Raji (cell line): ENCODE data around the gene HS6ST2.

Experiments
- POLR2A ChIP-seq: IDR thresholded peaks from 2 replicates; pipeline ENCODE4 v1.6.1; 2011; ENCODE audit warnings: low read depth, low read length, control low read depth; ENCODE audit not compliant: insufficient read depth

Gene HS6ST2

GRCh38 chrX:132651421-132652086, 306.9 kb downstream of the HS6ST2 start:
- no peak for TF ChIP-seq POLR2A

- no peak for TF ChIP-seq POLR2A
Observed at GRCh38 chrX:132648895-132649294, 309.5 kb downstream of the HS6ST2 start.

- no peak for TF ChIP-seq POLR2A
Observed at GRCh38 chrX:132639446-132639845, 319.0 kb downstream of the HS6ST2 start.

DNA sequence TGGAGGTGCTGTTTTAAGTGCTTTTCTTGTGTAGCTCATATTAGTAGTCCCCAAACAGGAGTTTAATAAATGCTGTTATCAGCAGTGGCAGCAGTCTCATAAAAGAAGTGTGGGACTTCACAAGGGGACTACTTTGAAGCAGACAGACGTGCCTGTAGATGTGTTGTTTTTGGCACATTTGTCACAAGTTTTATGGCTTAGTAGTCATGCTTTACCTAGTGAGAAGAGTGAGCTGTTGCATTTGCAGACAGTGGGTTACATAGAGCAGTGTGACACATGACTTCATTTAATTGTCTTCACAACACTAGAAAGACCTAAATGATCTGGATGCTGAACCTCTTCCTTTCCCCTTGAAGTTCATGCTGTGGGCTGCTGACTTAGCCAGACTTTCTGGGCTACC, 320.1 kb downstream of the HS6ST2 start:
- no peak for TF ChIP-seq POLR2A

GRCh38 chrX:132636080-132636479, 322.3 kb downstream of the HS6ST2 start:
- no peak for TF ChIP-seq POLR2A

- no peak for TF ChIP-seq POLR2A
Observed at GRCh38 chrX:132634521-132634920, 323.9 kb downstream of the HS6ST2 start.

- TF ChIP-seq POLR2A = no peak
Observed at GRCh38 chrX:132631579-132632232, 326.7 kb downstream of the HS6ST2 start.

GRCh38 chrX:132624466-132624865, 334.0 kb downstream of the HS6ST2 start:
- no peak for TF ChIP-seq POLR2A

GRCh38 chrX:132623942-132624341, 334.5 kb downstream of the HS6ST2 start:
- TF ChIP-seq POLR2A = no peak

- no peak for TF ChIP-seq POLR2A
Observed at GRCh38 chrX:132623300-132623699, 335.1 kb downstream of the HS6ST2 start.

- TF ChIP-seq POLR2A = no peak
Observed at GRCh38 chrX:132622130-132622529, 336.3 kb downstream of the HS6ST2 start.

DNA sequence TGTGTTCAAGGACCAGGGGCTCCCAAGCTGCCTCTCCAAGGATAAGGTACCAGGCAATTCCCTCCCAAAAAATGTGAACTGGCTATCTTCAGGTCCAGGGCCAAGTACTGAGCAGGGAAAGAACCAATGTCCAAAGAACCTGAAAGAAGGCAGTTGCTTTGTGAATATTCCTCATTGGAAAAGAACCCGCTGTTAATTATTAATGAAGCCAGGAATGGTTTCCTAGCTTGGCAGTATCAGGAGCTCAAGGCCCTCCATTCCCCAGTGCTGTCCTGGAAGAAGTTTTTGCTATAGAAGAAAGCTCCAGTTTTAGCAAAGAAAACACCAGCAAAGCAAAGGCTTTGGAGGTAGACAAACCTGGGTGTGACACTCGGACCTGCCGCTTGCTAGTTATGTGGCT, 339.6 kb downstream of the HS6ST2 start:
- TF ChIP-seq POLR2A = no peak

GRCh38 chrX:132615391-132616131, 342.9 kb downstream of the HS6ST2 start:
- TF ChIP-seq POLR2A = no peak

GRCh38 chrX:132614297-132614696, 344.1 kb downstream of the HS6ST2 start:
- TF ChIP-seq POLR2A = no peak

- no peak for TF ChIP-seq POLR2A
Observed at GRCh38 chrX:132613801-132614200, 344.6 kb downstream of the HS6ST2 start.
